IPS-18a (cell line): ENCODE measurements around the gene CREBBP.
"Not testable (repeated sequence)": the region's sequence is repeated elsewhere in the genome, so short reads cannot be mapped to it uniquely, and the experiment has no call there.

Source experiments
- H3K27ac ChIP-seq: one replicate; pipeline ENCODE4 v1.5.1; 2013; ENCODE audit warnings: low read length
- H3K27me3 ChIP-seq: one replicate; pipeline ENCODE4 v1.6.1; 2013; ENCODE audit warnings: mild to moderate bottlenecking, low read length; ENCODE audit not compliant: control insufficient read depth, insufficient read depth
- H3K36me3 ChIP-seq: one replicate; pipeline ENCODE4 v1.6.1; 2013; ENCODE audit warnings: low read depth, low read length; ENCODE audit not compliant: control insufficient read depth
- H3K4me1 ChIP-seq: one replicate; pipeline ENCODE4 v1.6.1; 2013; ENCODE audit warnings: low read depth, low read length; ENCODE audit not compliant: control insufficient read depth
- H3K4me3 ChIP-seq: one replicate; pipeline ENCODE4 v1.5.1; 2013; ENCODE audit warnings: low read length
- H3K9ac ChIP-seq: one replicate; pipeline ENCODE4 v1.6.1; 2013; ENCODE audit warnings: mild to moderate bottlenecking, low read length, moderate library complexity
- H3K9me3 ChIP-seq: one replicate; pipeline ENCODE4 v1.6.1; 2013; ENCODE audit warnings: low read depth, low read length; ENCODE audit not compliant: control insufficient read depth

Gene CREBBP

GRCh38 chr16:3722508-3722907, 158.0 kb downstream of the CREBBP start:
- Histone ChIP-seq H3K36me3 (peaks cover 7% of the 10 kb centered on the region), H3K27ac (no peak overlapping the region), H3K27me3 (no peaks in the 10 kb centered on the region), H3K4me1 (peaks cover 4% of the 10 kb centered on the region), H3K4me3 (no peak overlapping the region), H3K9me3 (no peaks in the 10 kb centered on the region), H3K9ac (no peak overlapping the region)

- Histone ChIP-seq H3K36me3 (no peaks in the 10 kb centered on the region), H3K27me3 (no peaks in the 10 kb centered on the region), H3K9me3 (no peaks in the 10 kb centered on the region), H3K4me1 (peaks cover 4% of the 10 kb centered on the region), H3K27ac (no peak overlapping the region), H3K9ac (no peak overlapping the region), H3K4me3 (no peak overlapping the region)
These were observed 160.1 kb downstream of the CREBBP start for GRCh38 chr16:3720418-3720817.

GRCh38 chr16:3718628-3719027, 161.9 kb downstream of the CREBBP start:
- no peaks in the 10 kb centered on the region for H3K9me3 ChIP-seq
- H3K9ac ChIP-seq = no peak overlapping the region
- H3K27ac ChIP-seq = no peak overlapping the region
- H3K36me3 ChIP-seq = no peaks in the 10 kb centered on the region
- H3K4me3 ChIP-seq = no peak overlapping the region
- H3K27me3 ChIP-seq = no peaks in the 10 kb centered on the region
- H3K4me1 ChIP-seq = peaks cover 4% of the 10 kb centered on the region

- peak overlapping the region; percentile 95 for H3K4me3 ChIP-seq
- peak overlapping the region; percentile 91 for H3K9ac ChIP-seq
- H3K9me3 ChIP-seq = no peaks in the 10 kb centered on the region
- H3K27ac ChIP-seq = peak overlapping the region; percentile 93
- peaks cover 4% of the 10 kb centered on the region for H3K4me1 ChIP-seq
- H3K36me3 ChIP-seq = no peaks in the 10 kb centered on the region
- H3K27me3 ChIP-seq = no peaks in the 10 kb centered on the region
These were observed 162.5 kb downstream of the CREBBP start for GRCh38 chr16:3718019-3718391.

- Histone ChIP-seq H3K27ac (peak within 1 kb of the TSS; percentile 93), H3K36me3 (no peaks in the 10 kb centered on the region), H3K9me3 (no peaks in the 10 kb centered on the region), H3K27me3 (no peaks in the 10 kb centered on the region), H3K9ac (peak within 1 kb of the TSS; percentile 91), H3K4me3 (peak within 1 kb of the TSS; percentile 95), H3K4me1 (peaks cover 4% of the 10 kb centered on the region)
These were observed 163.1 kb downstream of the CREBBP start, which contains the start of gene TRAP1 for GRCh38 chr16:3717235-3718018. TRAP1 (minus strand) TSS chr16:3717524; CDS start chr16:3717508, 16 bp downstream.

GRCh38 chr16:3716831-3717234, 163.7 kb downstream of the CREBBP start:
- Histone ChIP-seq H3K27me3 (no peaks in the 10 kb centered on the region), H3K4me3 (peak overlapping the region; percentile 95), H3K36me3 (no peaks in the 10 kb centered on the region), H3K9me3 (no peaks in the 10 kb centered on the region), H3K9ac (peak overlapping the region; percentile 91), H3K4me1 (peaks cover 4% of the 10 kb centered on the region), H3K27ac (no peak overlapping the region)

- no peaks in the 10 kb centered on the region for H3K36me3 ChIP-seq
- H3K4me1 ChIP-seq = peaks cover 4% of the 10 kb centered on the region
- no peaks in the 10 kb centered on the region for H3K27me3 ChIP-seq
- no peak overlapping the region for H3K27ac ChIP-seq
- H3K4me3 ChIP-seq = no peak overlapping the region
- H3K9ac ChIP-seq = no peak overlapping the region
- no peaks in the 10 kb centered on the region for H3K9me3 ChIP-seq
These were observed 165.1 kb downstream of the CREBBP start for GRCh38 chr16:3715430-3715829.

- H3K9me3 ChIP-seq, H3K9ac ChIP-seq, H3K4me3 ChIP-seq, H3K4me1 ChIP-seq, H3K27me3 ChIP-seq, H3K27ac ChIP-seq, H3K36me3 ChIP-seq: not testable (repeated sequence)
These were observed 166.1 kb downstream of the CREBBP start for GRCh38 chr16:3714378-3714777.

GRCh38 chr16:3713587-3714242, 166.8 kb downstream of the CREBBP start:
- H3K9me3 ChIP-seq = no peaks in the 10 kb centered on the region
- H3K27ac ChIP-seq = no peak overlapping the region
- no peaks in the 10 kb centered on the region for H3K27me3 ChIP-seq
- H3K36me3 ChIP-seq = no peaks in the 10 kb centered on the region
- no peak overlapping the region for H3K9ac ChIP-seq
- H3K4me3 ChIP-seq = no peak overlapping the region
- peaks cover 4% of the 10 kb centered on the region for H3K4me1 ChIP-seq

GRCh38 chr16:3712861-3713372, 167.6 kb downstream of the CREBBP start:
- no peak overlapping the region for H3K27ac ChIP-seq
- H3K9me3 ChIP-seq = no peaks in the 10 kb centered on the region
- no peaks in the 10 kb centered on the region for H3K36me3 ChIP-seq

GRCh38 chr16:3706253-3707012, 174.1 kb downstream of the CREBBP start:
- Histone ChIP-seq H3K27ac (no peak overlapping the region), H3K4me1 (no peaks in the 10 kb centered on the region), H3K36me3 (no peaks in the 10 kb centered on the region), H3K9ac (no peak overlapping the region), H3K27me3 (no peaks in the 10 kb centered on the region), H3K4me3 (no peak overlapping the region), H3K9me3 (no peaks in the 10 kb centered on the region)

More at GRCh38 chr16:3712861-3713372, 167.6 kb downstream of the CREBBP start:
- Histone ChIP-seq H3K27me3 (no peaks in the 10 kb centered on the region), H3K4me3 (no peak overlapping the region), H3K4me1 (peaks cover 1% of the 10 kb centered on the region), H3K9ac (no peak overlapping the region)
